ENCODE results near the gene TRIM15.

Gene TRIM15

DNA sequence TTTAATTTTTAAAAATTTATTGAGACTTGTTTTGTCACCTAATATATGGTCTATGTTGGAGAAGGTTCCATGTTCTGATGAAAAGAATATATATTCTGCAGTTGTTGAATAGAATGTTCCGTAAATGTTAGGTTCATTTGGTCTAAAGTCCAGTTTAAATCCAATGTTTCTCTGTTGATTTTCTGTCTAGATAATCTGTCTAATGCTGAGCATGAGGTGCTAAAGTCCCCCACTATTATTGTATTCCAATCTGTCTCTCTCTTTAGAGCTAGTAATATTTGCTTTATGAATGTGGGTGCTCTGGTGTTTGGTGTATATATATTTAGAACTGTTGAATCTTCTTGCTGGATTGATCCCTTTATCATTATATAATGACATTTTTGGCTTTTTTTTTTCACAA lies 15.5 kb downstream of the TRIM15 start:
- no peak for TF ChIP-seq JUND (IDR thresholded peaks at IDR 0.05; ENCODE audit: low read depth)
- no peak for DNase-seq (ENCODE audit: low read depth in 1 of 2, low spot score in 1 of 2)
- in situ Hi-C loops (cut with HindIII; ENCODE audit: low pct_unique_long_range_greater_than_20kb, low sequenced_read_pairs) = no loop called here

- in situ Hi-C loops (cut with HindIII; ENCODE audit: low pct_unique_long_range_greater_than_20kb, low sequenced_read_pairs) = no loop called here
- DNase-seq (ENCODE audit: low read depth in 1 of 2, low spot score in 1 of 2) = no peak
- TF ChIP-seq JUND (IDR thresholded peaks at IDR 0.05; ENCODE audit: low read depth) = no peak
Measured at GRCh38 chr6:30180145-30180544, 16.8 kb downstream of the TRIM15 start.

DNA sequence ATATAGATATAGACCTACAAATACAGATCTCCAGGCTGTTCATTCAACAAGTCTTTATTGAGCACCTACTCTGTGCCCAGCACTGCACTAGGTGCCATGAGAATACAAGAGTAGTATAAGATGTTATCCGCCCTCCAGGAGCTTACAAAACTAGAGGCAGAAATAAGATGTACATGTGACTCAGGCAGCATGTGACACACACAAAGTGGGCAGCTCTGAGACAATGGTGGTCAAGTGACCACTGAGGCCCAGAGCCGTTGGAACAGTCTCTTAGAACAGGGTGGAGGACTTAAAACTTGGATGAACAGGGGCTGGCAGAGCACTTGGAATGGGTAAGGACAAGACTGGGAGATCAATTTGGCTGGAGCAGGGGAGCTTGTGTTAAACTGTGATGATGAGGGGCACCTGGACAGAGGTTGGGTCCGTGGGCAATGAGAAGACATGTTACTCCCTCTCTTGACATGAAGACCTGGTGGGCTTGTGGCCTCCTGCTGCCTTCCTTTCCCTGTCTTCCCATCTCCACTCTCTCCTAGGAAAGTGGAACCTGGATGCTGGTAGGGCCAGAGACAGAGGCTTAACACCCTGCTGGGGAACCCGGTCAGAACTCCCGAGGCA lies 21.2 kb downstream of the TRIM15 start:
- DNase-seq (ENCODE audit: low read depth in 1 of 2, low spot score in 1 of 2) = no peak
- in situ Hi-C loops (cut with HindIII; ENCODE audit: low pct_unique_long_range_greater_than_20kb, low sequenced_read_pairs) = no loop called here
- no peak for TF ChIP-seq JUND (IDR thresholded peaks at IDR 0.05; ENCODE audit: low read depth)

GRCh38 chr6:30185846-30186484 lies 22.6 kb downstream of the TRIM15 start:
- in situ Hi-C loops (cut with HindIII; ENCODE audit: low pct_unique_long_range_greater_than_20kb, low sequenced_read_pairs) = no loop called here
- no peak for TF ChIP-seq JUND (IDR thresholded peaks at IDR 0.05; ENCODE audit: low read depth)

GRCh38 chr6:30188541-30188940 lies 25.2 kb downstream of the TRIM15 start:
- in situ Hi-C loops (cut with HindIII; ENCODE audit: low pct_unique_long_range_greater_than_20kb, low sequenced_read_pairs) = no loop called here
- no peak for TF ChIP-seq JUND (IDR thresholded peaks at IDR 0.05; ENCODE audit: low read depth)
- no peak for DNase-seq (ENCODE audit: low read depth in 1 of 2, low spot score in 1 of 2)

More at GRCh38 chr6:30185846-30186484, 22.6 kb downstream of the TRIM15 start:
- no peak for DNase-seq (ENCODE audit: low read depth in 1 of 2, low spot score in 1 of 2)

DNA sequence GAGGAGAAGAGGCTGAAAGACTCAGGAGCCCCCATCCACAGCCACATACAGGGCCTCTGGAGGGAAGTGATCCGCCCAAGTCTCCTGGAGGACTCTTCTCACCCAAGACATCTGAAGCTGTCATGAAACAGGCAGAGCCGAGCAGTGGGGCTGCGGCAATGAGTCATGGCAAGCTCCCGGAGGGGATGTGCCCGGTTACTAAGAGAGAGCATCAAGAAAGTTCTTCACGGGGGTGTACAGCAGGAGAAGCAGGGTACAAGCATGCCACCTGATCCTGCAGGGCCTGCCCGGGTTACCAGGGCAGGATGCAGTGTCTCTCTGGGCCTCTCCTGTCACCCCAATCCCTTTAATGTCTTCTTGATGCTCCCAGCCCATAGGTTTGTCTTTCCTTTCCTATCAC lies 28.7 kb downstream of the TRIM15 start:
- no peak for TF ChIP-seq JUND (IDR thresholded peaks at IDR 0.05; ENCODE audit: low read depth)
- no peak for DNase-seq (ENCODE audit: low read depth in 1 of 2, low spot score in 1 of 2)
- in situ Hi-C loops (cut with HindIII; ENCODE audit: low pct_unique_long_range_greater_than_20kb, low sequenced_read_pairs) = no loop called here

GRCh38 chr6:30194797-30195690 lies 31.7 kb downstream of the TRIM15 start:
- no peak for TF ChIP-seq JUND (IDR thresholded peaks at IDR 0.05; ENCODE audit: low read depth)
- in situ Hi-C loops (cut with HindIII; ENCODE audit: low pct_unique_long_range_greater_than_20kb, low sequenced_read_pairs) = no loop called here
- no peak for DNase-seq (ENCODE audit: low read depth in 1 of 2, low spot score in 1 of 2)

DNA sequence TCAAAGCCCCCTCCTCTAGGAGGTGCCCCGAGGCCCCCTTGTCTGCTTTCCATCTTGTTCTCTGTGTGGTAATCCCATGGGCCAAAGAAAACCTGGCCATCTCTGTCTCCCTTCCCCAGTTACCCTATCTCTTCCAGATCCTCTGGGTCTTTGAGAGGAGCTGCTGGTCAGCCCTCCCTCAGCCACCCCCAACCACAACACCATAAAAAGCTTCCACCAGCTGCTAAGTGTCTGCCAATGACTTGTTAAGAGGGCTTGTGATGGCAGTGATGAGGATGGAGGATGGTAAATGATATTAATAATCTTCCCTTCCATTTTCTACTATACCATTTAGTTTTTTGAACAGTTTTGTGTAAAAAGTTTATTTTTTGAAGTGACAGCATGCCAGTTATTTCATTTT lies 32.6 kb downstream of the TRIM15 start:
- no peak for TF ChIP-seq JUND (IDR thresholded peaks at IDR 0.05; ENCODE audit: low read depth)
- no peak for DNase-seq (ENCODE audit: low read depth in 1 of 2, low spot score in 1 of 2)
- in situ Hi-C loops (cut with HindIII; ENCODE audit: low pct_unique_long_range_greater_than_20kb, low sequenced_read_pairs) = no loop called here

- no peak for DNase-seq (ENCODE audit: low read depth in 1 of 2, low spot score in 1 of 2)
- in situ Hi-C loops (cut with HindIII; ENCODE audit: low pct_unique_long_range_greater_than_20kb, low sequenced_read_pairs) = no loop called here
- no peak for TF ChIP-seq JUND (IDR thresholded peaks at IDR 0.05; ENCODE audit: low read depth)
Measured at GRCh38 chr6:30196376-30196775, 33.0 kb downstream of the TRIM15 start.

DNA sequence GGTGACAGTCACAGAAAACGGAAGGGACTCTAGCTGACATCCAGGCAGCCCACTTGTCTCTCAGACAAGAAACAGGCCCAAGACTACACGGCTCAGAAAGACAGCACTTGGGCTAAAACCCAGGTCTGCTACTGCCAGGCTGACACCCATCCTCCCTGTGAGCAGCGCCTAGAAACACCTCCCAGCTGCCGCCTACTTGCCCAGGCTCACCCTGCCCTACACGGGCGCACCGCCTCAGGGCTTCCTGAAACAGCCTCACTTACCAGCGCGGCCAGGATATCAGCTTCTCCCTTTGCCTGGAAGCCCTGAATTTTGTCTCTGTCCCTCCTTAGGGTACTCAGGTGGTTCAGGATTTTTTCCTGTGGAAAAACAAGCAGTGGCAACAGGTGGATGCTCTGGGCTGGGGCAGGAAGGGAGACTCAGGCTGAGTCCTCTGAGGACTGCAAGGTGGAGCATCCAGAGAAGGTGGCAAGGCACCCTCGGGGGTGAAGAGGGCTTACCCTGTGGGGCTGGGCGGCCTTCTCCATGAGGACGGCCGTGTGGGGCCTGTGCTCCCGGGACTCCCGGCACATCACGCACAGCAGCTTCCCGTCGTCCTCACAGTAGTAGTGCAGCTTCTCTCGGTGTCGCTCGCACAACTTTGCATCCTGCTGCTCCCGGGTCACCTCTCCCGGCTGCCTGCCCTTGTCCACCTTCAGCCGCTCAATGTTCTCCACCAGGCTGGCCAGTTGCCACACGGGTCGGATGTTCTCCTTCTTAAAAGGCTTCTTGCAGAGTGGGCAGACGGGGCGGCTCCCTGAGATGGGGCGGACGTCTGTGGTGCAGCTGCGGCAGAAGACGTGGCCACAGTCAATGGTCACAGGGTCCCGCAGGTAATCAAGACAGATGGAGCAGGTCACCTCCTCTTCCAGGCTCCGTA lies 35.1 kb downstream of the TRIM15 start:
- in situ Hi-C loops (cut with HindIII; ENCODE audit: low pct_unique_long_range_greater_than_20kb, low sequenced_read_pairs) = no loop called here
- DNase-seq (ENCODE audit: low read depth in 1 of 2, low spot score in 1 of 2) = no peak
- no peak for TF ChIP-seq JUND (IDR thresholded peaks at IDR 0.05; ENCODE audit: low read depth)

DNA sequence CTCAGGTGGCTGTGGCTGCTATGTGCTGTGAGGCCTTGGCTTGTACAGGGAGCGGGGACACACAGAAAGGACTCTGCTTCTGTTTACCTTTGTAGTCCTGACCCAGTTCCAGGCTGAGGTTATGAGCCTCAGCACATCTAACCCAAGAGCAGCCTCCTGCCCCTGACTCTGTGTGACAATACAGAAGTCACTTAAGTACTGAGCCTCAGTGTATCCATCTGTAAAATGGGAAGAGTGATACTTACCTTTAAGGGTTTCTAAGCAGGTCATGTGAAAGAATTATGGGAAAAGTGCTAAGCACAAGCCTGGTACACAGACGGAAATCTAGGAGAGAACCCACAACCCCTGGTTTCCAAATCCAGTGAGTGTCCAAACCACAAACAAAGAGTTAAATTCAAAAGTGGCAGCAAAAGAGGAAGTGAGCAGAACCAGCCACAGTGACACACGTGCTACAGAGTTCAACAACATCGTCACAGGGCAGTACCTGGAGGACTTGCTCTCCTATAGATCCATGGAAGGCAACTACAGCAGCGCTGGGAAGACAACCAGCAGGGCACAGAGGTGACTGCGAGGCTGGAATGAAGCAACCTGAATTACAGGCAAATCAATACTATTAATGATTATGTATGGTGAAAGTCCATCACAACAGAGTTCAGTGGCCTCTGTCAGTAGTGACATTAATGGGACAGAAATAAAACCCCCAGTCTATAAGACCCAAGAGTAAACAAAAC lies 37.4 kb downstream of the TRIM15 start:
- in situ Hi-C loops (cut with HindIII; ENCODE audit: low pct_unique_long_range_greater_than_20kb, low sequenced_read_pairs) = no loop called here

More for the DNA sequence above, 37.4 kb downstream of the TRIM15 start:
- TF ChIP-seq JUND (IDR thresholded peaks at IDR 0.05; ENCODE audit: low read depth) = no peak
- DNase-seq (ENCODE audit: low read depth in 1 of 2, low spot score in 1 of 2) = no peak

Measured in T47D (cell line).